ENCODE data around the gene OSBPL2.

Gene OSBPL2

GRCh38 chr20:62266340-62266739 lies 28.0 kb downstream of the OSBPL2 start:
- no peak overlapping the region for H3K4me3 ChIP-seq (ENCODE audit: low read depth, low read length)
- H3K36me3 ChIP-seq = peaks cover 44% of the 10 kb centered on the region
- no peak overlapping the region for H3K27ac ChIP-seq
- no peak for DNase-seq
- no peaks in the 10 kb centered on the region for H3K27me3 ChIP-seq (ENCODE audit: insufficient read depth, low read depth, severe bottlenecking)
- TF ChIP-seq CTCF (IDR thresholded peaks at IDR 0.05; ENCODE audit: low read depth, low read length) = no peak
- H3K9me3 ChIP-seq (ENCODE audit: severe bottlenecking) = peaks cover 6% of the 10 kb centered on the region

DNA sequence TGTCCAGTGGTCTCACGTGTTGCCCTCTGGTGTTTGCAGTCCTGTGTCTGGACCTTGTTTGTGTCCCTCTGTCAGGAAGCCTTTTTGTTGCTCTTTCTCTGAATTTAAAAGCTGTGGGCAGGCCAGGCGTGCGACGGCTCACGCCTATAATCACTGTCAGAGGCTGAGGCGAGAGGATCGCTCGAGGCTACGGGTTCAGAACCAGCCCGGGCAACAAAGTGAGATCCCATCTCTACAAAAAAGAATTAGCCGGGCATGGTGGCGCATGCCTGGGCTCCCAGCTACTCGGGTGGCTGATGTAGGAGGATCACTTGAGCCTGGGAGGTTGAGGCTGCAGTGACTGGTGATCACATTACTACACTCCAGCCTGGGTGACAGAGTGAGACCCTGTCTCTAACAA lies 28.5 kb downstream of the OSBPL2 start:
- H3K27me3 ChIP-seq (ENCODE audit: insufficient read depth, low read depth, severe bottlenecking) = no peaks in the 10 kb centered on the region
- H3K4me3 ChIP-seq (ENCODE audit: low read depth, low read length) = no peak overlapping the region
- no peak overlapping the region for H3K27ac ChIP-seq
- H3K9me3 ChIP-seq (ENCODE audit: severe bottlenecking) = peaks cover 6% of the 10 kb centered on the region
- DNase-seq = no peak
- no peak for TF ChIP-seq CTCF (IDR thresholded peaks at IDR 0.05; ENCODE audit: low read depth, low read length)
- peaks cover 44% of the 10 kb centered on the region for H3K36me3 ChIP-seq

DNA sequence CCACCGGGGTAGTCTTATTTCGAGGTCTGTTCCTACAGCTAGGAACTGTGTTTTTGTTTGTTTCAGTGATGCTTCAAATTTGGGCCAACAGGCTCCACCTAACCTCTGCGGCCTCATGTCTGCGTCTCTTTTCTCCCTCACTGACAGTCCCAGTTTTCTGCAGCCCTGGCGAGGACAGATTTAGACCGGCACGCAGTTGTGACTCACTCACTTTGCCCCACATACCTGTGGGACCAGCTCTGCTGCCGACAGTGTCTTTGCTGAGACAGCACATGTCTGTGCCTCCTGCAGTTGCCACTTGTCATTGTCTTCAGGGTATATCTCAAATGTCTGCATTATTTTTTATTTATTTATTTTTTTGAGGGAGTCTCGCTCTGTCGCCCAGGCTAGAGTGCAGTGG lies 29.2 kb downstream of the OSBPL2 start:
- Histone ChIP-seq H3K27ac (no peak overlapping the region), H3K9me3 (ENCODE audit: severe bottlenecking) (peaks cover 6% of the 10 kb centered on the region), H3K4me3 (ENCODE audit: low read depth, low read length) (no peak overlapping the region), H3K36me3 (peaks cover 46% of the 10 kb centered on the region), H3K27me3 (ENCODE audit: insufficient read depth, low read depth, severe bottlenecking) (no peaks in the 10 kb centered on the region)
- no peak for TF ChIP-seq CTCF (IDR thresholded peaks at IDR 0.05; ENCODE audit: low read depth, low read length)
- no peak for DNase-seq

DNA sequence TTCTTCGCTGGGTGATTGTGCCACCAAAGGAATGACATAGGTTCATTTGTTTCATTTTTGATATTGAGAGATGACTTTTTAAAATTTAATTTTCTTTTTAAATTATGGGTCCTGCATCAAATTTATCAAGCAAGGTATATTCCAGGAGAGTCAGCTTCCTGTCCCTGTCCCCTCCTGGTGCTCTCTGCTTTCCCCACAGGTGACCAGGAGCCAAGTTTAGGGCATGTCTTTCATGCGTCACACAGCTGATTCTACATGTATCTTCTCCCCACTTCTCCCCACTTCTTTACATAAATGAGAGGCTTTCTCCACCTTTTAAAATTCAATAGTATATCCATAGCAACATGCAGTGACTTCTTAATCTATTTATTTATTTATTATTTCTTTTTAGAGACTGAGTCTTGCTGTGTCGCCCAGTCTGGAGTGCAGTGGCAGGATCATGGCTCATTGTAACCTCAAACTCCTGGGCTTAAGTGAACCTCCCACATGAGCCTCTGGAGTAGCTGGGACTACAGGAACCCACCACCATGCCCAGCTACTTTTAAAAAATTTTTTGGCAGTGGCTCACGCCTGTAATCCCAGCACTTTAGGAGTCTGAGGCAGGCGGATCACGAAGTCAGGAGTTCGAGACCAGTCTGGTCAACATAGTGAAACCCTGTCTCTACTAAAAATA lies 30.0 kb downstream of the OSBPL2 start:
- H3K9me3 ChIP-seq (ENCODE audit: severe bottlenecking) = peaks cover 6% of the 10 kb centered on the region
- no peak overlapping the region for H3K4me3 ChIP-seq (ENCODE audit: low read depth, low read length)
- no peak overlapping the region for H3K27ac ChIP-seq
- DNase-seq = no peak
- no peaks in the 10 kb centered on the region for H3K27me3 ChIP-seq (ENCODE audit: insufficient read depth, low read depth, severe bottlenecking)
- no peak for TF ChIP-seq CTCF (IDR thresholded peaks at IDR 0.05; ENCODE audit: low read depth, low read length)
- H3K36me3 ChIP-seq = peaks cover 45% of the 10 kb centered on the region

GRCh38 chr20:62269378-62269777 lies 31.1 kb downstream of the OSBPL2 start:
- no peak for DNase-seq
- TF ChIP-seq CTCF (IDR thresholded peaks at IDR 0.05; ENCODE audit: low read depth, low read length) = no peak
- Histone ChIP-seq H3K4me3 (ENCODE audit: low read depth, low read length) (peak overlapping the region; percentile 1), H3K27ac (peak overlapping the region; percentile 69), H3K27me3 (ENCODE audit: insufficient read depth, low read depth, severe bottlenecking) (no peaks in the 10 kb centered on the region), H3K36me3 (peaks cover 45% of the 10 kb centered on the region), H3K9me3 (ENCODE audit: severe bottlenecking) (peaks cover 6% of the 10 kb centered on the region)

DNA sequence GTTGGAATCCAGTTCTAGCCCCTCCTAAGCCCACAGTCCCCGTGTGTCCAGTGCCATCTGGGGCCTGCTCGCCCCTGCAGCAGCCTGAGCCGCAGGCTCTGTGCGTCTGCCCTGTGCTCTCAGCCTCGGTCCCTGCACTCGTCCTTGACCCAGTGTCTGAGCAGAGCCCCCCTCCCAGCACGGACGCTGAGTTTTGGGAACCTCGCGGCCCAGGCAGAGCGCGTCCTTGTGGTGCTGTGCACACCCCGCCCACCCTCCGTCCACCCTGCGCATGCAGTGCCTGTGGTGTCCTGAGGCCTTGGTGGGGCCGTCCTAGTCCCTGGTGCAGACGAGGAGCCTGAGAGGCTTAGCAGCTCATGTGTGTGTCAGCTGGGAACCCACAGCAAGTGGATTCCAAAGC lies 31.6 kb downstream of the OSBPL2 start:
- DNase-seq = peak; percentile 86
- Histone ChIP-seq H3K36me3 (peaks cover 41% of the 10 kb centered on the region), H3K9me3 (ENCODE audit: severe bottlenecking) (peaks cover 3% of the 10 kb centered on the region), H3K4me3 (ENCODE audit: low read depth, low read length) (peak overlapping the region; percentile 1), H3K27me3 (ENCODE audit: insufficient read depth, low read depth, severe bottlenecking) (no peaks in the 10 kb centered on the region), H3K27ac (peak overlapping the region; percentile 69)
- TF ChIP-seq CTCF (IDR thresholded peaks at IDR 0.05; ENCODE audit: low read depth, low read length) = peak; percentile 39; the same call in 1 of the 2 replicates

Data from WERI-Rb-1 (cell line).